GM19238 (cell line): ENCODE measurements around the gene GPC1.

Experiments
- DNase-seq: peaks from one replicate; pipeline ENCODE4 v3.0.0; 2011; ENCODE audit warnings: low spot score; ENCODE audit not compliant: insufficient read length

Gene GPC1

GRCh38 chr2:240411261-240412160, 24.0 kb upstream of the GPC1 start:
- DNase-seq, result no peak

DNA sequence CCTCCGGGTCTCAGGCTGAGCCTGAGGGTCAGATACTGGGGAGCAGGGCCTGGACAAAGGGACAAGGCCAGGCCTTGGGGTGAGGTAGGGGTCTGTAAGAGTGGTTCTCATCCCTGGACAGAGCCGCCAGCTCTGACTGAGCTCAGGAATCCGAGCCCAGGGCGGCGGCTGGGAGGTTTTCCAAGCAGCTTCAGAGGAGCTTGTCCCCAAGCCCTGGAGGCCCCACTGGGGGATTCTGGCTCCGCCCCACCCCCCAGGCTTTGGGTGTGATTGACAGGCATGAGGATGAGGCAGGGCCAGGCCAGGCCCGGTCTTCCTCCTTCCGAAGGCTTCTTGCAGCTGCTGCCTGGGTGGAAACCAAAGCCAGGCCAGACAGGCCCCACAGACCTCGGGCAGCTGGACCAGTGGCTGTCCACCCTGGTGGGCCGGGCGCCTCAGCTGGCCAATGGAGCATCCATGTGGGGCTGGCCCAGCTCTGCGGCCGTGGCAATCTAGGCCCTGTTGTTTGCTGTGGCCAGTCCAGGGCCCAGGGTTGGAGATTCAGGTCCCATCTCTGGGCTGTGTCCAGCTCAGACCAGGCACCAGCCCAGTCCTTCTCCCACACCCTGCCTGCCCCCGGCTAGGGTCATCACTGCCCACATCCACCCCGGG, 23.1 kb upstream of the GPC1 start:
- DNase-seq, result no peak

DNA sequence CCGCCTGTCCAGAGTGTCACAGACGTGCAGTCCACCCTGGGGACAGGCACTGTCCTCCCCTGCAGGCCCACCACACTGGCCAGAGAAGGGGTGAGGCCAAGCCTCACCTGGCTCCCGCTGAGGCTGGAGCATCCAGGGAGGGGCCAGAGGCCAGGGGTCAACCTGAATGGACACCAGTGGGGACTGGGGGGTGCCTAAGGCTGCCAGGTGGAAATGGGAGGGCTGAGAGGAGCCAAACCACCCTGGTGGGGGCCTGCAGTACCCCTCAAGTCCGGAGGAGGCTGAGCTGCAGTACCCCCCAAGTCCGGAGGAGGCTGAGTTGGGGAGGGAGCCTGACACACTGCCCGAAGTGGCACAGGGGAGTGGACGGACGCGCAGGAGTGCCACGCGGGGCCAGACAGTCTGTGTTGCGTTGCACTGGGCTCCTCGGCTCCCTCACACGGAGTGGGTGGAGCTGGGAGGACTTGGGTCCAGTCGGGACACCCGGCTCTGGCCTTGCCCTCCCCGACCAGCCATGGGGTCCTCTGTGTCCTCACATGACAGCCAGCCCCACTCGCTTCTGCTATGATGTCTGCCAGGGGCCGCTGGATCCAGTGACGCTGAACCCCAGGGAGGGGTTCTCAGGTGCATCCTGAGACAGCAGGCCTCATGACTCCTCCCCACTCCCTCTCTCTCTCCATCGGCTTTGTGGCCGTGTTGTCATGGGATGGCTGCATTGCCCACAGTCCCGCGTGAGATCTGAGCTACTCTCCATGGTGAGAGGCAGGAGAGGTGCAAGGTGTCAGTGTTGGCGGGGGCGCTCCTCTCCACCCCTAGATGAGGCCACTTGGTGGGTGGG, 22.3 kb upstream of the GPC1 start:
- DNase-seq, result no peak

- DNase-seq, result no peak
These were observed 21.5 kb upstream of the GPC1 start for GRCh38 chr2:240413813-240414429.

DNA sequence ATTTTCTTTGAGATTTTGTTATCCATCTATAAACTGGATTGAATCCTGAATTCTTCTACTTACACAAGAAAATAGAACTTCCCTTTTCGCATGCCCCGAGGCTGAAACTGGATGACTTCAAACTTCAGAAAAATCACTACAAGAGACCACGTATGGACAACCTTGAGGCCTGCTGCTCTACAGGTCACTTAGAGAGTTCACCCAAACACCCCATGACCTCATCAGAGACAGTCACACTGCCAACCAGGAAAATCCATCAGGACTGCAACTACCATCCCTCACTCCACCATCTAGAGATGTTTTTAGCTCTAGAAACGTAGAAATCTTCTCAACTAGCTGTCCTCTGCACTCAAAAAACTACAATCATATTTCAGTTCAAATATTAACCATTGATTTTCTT, 18.6 kb upstream of the GPC1 start:
- no peak for DNase-seq

GRCh38 chr2:240418311-240418710, 17.2 kb upstream of the GPC1 start:
- DNase-seq, result no peak

DNA sequence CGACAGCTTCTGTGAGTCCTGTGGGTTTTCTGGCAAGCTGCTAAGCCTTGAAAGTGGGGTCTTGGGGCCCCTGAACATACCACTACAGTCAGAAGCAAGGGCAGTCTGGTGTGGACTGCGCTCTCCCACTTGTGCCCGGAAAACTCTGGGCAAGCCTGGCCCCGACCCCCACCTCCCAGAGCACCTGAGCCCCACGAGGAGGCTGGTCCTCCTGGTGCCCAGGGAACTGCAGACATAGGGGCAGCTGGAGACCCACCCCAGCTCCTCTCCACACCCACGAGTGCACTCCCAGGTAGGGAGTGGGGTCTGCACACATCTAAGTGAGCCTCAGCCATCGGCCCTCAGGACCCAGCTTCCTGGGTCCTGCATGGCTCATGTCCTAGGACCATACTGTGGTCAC, 16.2 kb upstream of the GPC1 start:
- no peak for DNase-seq

DNA sequence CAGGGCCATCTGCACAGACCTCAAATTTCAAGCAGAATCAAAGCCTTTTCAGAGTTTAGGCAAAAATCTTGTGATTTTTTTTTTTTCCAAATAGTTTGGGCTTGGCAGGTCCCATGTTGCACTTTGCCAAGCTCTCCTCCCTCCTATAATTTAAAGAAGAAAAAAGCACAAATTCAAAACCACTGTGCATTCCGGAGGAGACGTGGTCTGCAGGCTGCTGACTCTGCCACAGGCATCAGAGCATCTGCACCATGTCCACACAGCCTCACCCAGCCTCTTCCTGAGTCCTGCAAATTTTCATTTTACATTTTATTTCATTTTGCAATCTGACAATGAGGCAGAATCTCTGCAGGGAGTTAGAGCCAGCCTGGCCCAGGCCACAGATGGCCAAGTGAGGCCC, 15.7 kb upstream of the GPC1 start:
- DNase-seq, result no peak

GRCh38 chr2:240420206-240421104, 15.0 kb upstream of the GPC1 start:
- no peak for DNase-seq

- DNase-seq, result no peak
These were observed 14.1 kb upstream of the GPC1 start for GRCh38 chr2:240421381-240421780.

- DNase-seq, result no peak
These were observed 12.7 kb upstream of the GPC1 start for GRCh38 chr2:240422658-240423329.

DNA sequence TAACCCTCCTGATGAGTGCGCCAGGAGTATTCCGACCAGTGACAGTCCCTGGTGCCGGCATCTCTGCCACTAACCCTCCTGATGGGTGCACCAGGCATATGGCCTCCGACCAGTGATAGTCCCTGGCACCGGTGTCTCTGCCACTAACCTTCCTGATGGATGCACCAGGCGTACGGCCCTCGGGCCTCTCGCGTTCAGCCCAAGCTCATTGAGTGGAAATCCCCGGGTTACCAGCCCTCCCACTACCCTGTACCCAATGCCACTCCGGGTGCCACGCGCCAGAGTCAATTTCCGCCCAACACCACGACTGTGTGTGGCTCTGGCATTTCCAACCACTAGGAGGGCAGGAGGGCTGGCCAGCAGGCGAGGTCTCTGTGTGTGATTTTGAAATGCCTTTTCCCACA, 11.7 kb upstream of the GPC1 start:
- DNase-seq, result no peak

DNA sequence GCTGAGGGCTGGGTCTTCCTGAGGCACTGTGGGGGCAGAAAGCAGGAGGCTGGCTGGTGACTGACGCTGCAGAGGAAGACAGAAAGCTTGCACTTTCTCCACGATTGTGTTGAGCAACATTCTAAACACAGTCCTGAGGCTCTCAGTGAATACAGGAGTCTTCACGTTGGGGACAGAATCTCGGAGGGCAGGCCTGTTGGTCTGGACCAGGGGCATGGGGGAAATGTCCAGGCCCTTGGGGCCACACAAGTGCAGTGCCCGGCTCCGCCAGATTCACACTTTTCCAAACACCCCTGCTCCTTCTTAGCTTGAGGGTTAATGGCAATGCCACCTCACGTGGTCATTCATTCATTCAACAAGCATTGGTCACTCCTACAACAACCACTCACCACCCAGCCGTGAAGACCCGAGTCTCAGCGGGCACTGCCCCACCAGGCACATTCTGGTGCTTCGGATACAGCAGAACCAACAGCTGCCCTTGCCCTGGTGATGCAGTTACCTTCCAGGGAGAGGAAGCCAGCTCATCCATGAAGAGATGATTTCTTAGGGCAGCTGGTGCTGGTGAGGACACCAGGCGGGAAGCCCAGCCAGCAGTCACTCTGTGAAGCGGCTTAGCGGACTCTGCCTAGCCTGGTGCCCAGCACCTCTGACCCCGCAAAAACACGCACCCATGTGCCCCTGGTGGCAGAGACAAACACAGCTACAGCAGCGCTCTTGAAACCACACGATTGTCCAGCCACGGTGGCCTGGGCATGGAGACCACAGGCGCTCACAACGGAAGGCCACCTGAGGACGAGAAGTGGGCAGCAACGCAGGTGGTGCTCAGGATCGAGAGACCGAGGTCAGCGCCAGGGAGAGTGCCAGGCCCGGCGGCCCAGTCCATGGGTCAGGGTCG, 10.9 kb upstream of the GPC1 start:
- no peak for DNase-seq

DNA sequence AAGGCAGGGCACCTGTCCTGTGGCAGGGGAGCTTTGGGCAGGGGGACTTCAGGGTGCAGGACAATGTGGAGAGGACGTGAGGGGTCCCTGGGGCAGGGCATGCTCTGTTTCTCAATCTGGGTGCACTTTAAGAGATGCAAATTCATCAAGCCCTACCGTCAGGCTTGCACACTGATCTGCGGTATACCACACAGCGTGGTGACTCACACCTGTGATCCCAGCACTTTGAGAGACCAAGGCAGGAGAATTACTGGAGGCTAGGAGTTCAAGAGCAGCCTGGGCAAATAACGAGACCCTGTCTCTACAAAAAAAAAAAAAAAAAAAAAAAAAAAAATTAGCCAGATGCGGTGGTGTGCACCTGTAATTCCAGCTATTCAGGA, 10.2 kb upstream of the GPC1 start:
- no peak for DNase-seq

- no peak for DNase-seq
These were observed 9.8 kb upstream of the GPC1 start for GRCh38 chr2:240425697-240426096.

DNA sequence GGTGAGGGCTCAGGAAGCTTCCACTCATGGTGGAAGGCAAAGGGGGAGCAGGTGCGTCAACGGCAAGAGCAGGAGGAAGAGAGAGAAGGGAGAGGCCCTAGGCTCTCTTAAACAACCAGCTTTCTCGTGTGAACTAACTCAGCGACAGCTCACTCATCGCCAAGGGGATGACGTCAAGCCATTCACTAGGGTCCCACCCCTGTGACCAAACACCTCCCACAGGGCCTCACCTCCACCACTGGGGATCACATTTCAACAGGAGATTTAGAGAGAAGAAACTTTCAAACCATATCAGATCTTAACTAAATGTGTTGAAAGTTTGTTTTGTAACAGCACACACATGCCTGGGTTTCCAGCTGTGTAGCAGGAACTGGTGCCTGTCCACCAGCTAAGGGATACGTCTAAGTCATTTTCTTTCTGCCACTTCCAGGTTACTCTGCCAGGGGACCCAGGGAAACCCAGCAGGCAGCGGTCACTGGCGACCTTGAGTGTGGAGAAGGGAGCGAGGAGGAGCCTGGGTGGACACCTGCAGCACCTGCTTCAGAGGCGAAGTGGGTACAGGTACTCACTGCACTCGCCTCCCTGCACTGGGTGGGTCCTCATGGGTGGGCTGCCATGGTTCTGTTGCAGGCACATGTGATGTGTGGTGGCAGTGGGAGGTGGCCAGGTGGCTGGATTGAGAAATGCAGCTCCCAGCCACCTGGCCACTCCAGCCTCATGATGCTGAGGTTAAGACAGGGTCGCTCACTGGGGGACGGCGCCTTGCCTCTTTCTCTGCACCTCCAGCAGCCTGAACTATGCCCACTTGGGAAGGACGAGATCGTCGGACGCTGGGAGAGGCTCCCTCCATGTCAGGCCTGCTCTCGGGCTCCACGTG, 8.4 kb upstream of the GPC1 start:
- DNase-seq, result no peak

GRCh38 chr2:240427729-240428128, 7.7 kb upstream of the GPC1 start:
- no peak for DNase-seq

- no peak for DNase-seq
These were observed 7.2 kb upstream of the GPC1 start for GRCh38 chr2:240428245-240428644.
